H9 (cell line): ENCODE results near the gene NOL9. TPM values are rescaled to one million over a fixed set of nuclear protein-coding genes. Genes with fewer than 3 reads are reported as not detected.
A peak's percentile ranks its signal among the peaks of the same experiment; 100 is the strongest.

Experiments used
- DNase-seq: peaks from one replicate; pipeline ENCODE4 v3.0.0-alpha.2; 2017
- H2AFZ ChIP-seq: one replicate; pipeline ENCODE4 v1.6.1; 2013; ENCODE audit warnings: mild to moderate bottlenecking, low read length, control low read depth, moderate library complexity
- H2AK5ac ChIP-seq: 2 replicates; pipeline ENCODE4 v1.6.1; 2013; ENCODE audit warnings: low read length, control low read depth, mixed read lengths; ENCODE audit not compliant: insufficient read length
- H2BK120ac ChIP-seq: one replicate; pipeline ENCODE4 v1.6.1; 2013; ENCODE audit warnings: low read depth, mild to moderate bottlenecking, low read length, control low read depth, inconsistent platforms; ENCODE audit not compliant: poor library complexity, severe bottlenecking
- H2BK12ac ChIP-seq: 2 replicates; pipeline ENCODE4 v1.6.1; 2013; ENCODE audit warnings: low read length, control low read depth, mixed read lengths, low read depth; ENCODE audit not compliant: insufficient read length
- H2BK15ac ChIP-seq: 2 replicates; pipeline ENCODE4 v1.6.1; 2013; ENCODE audit warnings: low read depth, low read length, control low read depth
- H2BK20ac ChIP-seq: one replicate; pipeline ENCODE4 v1.6.1; 2013; ENCODE audit warnings: low read depth, mild to moderate bottlenecking, low read length, control low read depth, inconsistent platforms; ENCODE audit not compliant: poor library complexity, severe bottlenecking
- H2BK5ac ChIP-seq: 2 replicates; pipeline ENCODE4 v1.6.1; 2013; ENCODE audit warnings: low read length, control low read depth, mixed read lengths; ENCODE audit not compliant: insufficient read length
- H3K14ac ChIP-seq: 2 replicates; pipeline ENCODE4 v1.6.1; 2013; ENCODE audit warnings: low read length, control low read depth; ENCODE audit not compliant: insufficient read depth
- H3K18ac ChIP-seq: 2 replicates; pipeline ENCODE4 v1.6.1; 2013; ENCODE audit warnings: low read depth, mild to moderate bottlenecking, mixed read lengths, low read length, control low read depth; ENCODE audit not compliant: insufficient read length
- H3K23ac ChIP-seq: 2 replicates; pipeline ENCODE4 v1.6.1; 2013; ENCODE audit warnings: low read length, control low read depth, mixed read lengths, low read depth; ENCODE audit not compliant: insufficient read length
- H3K23me2 ChIP-seq: 2 replicates; pipeline ENCODE4 v1.6.1; 2013; ENCODE audit warnings: low read depth, mild to moderate bottlenecking, mixed read lengths, low read length, control low read depth; ENCODE audit not compliant: insufficient read length, poor library complexity, severe bottlenecking
- H3K27ac ChIP-seq: 2 replicates; pipeline ENCODE4 v1.5.1; 2013; ENCODE audit warnings: low read length, control low read depth, mixed read lengths, low read depth; ENCODE audit not compliant: insufficient read length
- H3K27me3 ChIP-seq: 2 replicates; pipeline ENCODE4 v1.6.1; 2013; ENCODE audit warnings: low read length, control low read depth, inconsistent platforms; ENCODE audit not compliant: insufficient read depth
- H3K4ac ChIP-seq: 2 replicates; pipeline ENCODE4 v1.6.1; 2013; ENCODE audit warnings: low read depth, mild to moderate bottlenecking, control low read depth, inconsistent platforms, low read length, moderate library complexity
- H3K4me1 ChIP-seq: 2 replicates; pipeline ENCODE4 v1.6.1; 2013; ENCODE audit warnings: low read length, control low read depth, inconsistent platforms; ENCODE audit not compliant: insufficient read depth
- H3K4me2 ChIP-seq: 2 replicates; pipeline ENCODE4 v1.6.1; 2013; ENCODE audit warnings: low read length, control low read depth, mixed read lengths; ENCODE audit not compliant: insufficient read length, insufficient read depth
- H3K56ac ChIP-seq: 2 replicates; pipeline ENCODE4 v1.6.1; 2013; ENCODE audit warnings: low read depth, mild to moderate bottlenecking, mixed read lengths, low read length, control low read depth; ENCODE audit not compliant: insufficient read length
- H3K79me1 ChIP-seq: 2 replicates; pipeline ENCODE4 v1.6.1; 2013; ENCODE audit warnings: low read depth, mild to moderate bottlenecking, moderate library complexity, low read length, control low read depth, inconsistent platforms; ENCODE audit not compliant: insufficient read depth, poor library complexity, severe bottlenecking
- H3K79me2 ChIP-seq: 2 replicates; pipeline ENCODE4 v1.6.1; 2013; ENCODE audit warnings: low read length, control low read depth, inconsistent platforms; ENCODE audit not compliant: insufficient read depth
- H3K9ac ChIP-seq: 2 replicates; pipeline ENCODE4 v1.6.1; 2013; ENCODE audit warnings: low read length, control low read depth, mixed read lengths; ENCODE audit not compliant: insufficient read length; ENCODE audit errors: extremely low read depth
- H3K9me3 ChIP-seq: one replicate; pipeline ENCODE4 v1.6.1; 2013; ENCODE audit warnings: low read depth, low read length, inconsistent platforms; ENCODE audit not compliant: control insufficient read depth
- H3T11ph ChIP-seq: one replicate; pipeline ENCODE4 v1.6.1; 2013; ENCODE audit warnings: mild to moderate bottlenecking, low read length, control low read depth, inconsistent platforms
- H4K20me1 ChIP-seq: one replicate; pipeline ENCODE4 v1.6.1; 2013; ENCODE audit not compliant: control insufficient read depth, insufficient read length, insufficient read depth
- H4K5ac ChIP-seq: 2 replicates; pipeline ENCODE4 v1.6.1; 2013; ENCODE audit warnings: low read depth, mild to moderate bottlenecking, mixed read lengths, low read length, control low read depth; ENCODE audit not compliant: insufficient read length
- H4K8ac ChIP-seq: replicated peaks from 2 replicates; pipeline ENCODE4 v1.6.1; 2013; ENCODE audit warnings: low read length, control low read depth, mixed read lengths, low read depth; ENCODE audit not compliant: insufficient read length
- H4K91ac ChIP-seq: 2 replicates; pipeline ENCODE4 v1.6.1; 2013; ENCODE audit warnings: low read depth, mild to moderate bottlenecking, moderate library complexity, mixed read lengths, low read length, control low read depth; ENCODE audit not compliant: insufficient read length
- H3K27ac Mint-ChIP-seq, 3 experiments: 2 replicates in 2 of 3; 3 replicates in 1 of 3; pipeline ENCODE4 v1.8.0; 2020 to 2021; ENCODE audit warnings: mixed read lengths in 3 of 3, mild to moderate bottlenecking in 1 of 3, moderate library complexity in 1 of 3
- H3K27me3 Mint-ChIP-seq: 2 replicates; pipeline ENCODE4 v1.8.0; 2021; ENCODE audit warnings: low read depth, mild to moderate bottlenecking, moderate library complexity, mixed read lengths
- H3K36me3 Mint-ChIP-seq, 3 experiments: 2 replicates in 2 of 3; 3 replicates in 1 of 3; pipeline ENCODE4 v1.8.0; 2020 to 2021; ENCODE audit warnings: low read depth in 3 of 3, mixed read lengths in 3 of 3; ENCODE audit not compliant: insufficient read depth in 1 of 3
- H3K4me1 Mint-ChIP-seq, 2 experiments: 2 replicates each; pipeline ENCODE4 v1.8.0; 2020; ENCODE audit warnings: mixed read lengths in 2 of 2
- H3K4me3 Mint-ChIP-seq, 2 experiments: 2 replicates in 1 of 2; 3 replicates in 1 of 2; pipeline ENCODE4 v1.8.0; 2020 to 2021; ENCODE audit warnings: mild to moderate bottlenecking in 2 of 2, mixed read lengths in 2 of 2, moderate library complexity in 1 of 2
- H3K9me3 Mint-ChIP-seq, 2 experiments: 2 replicates in 1 of 2; 3 replicates in 1 of 2; pipeline ENCODE4 v1.8.0; 2020; ENCODE audit warnings: mild to moderate bottlenecking in 2 of 2, mixed read lengths in 2 of 2, moderate library complexity in 1 of 2
- CTCF ChIP-seq: fragments of 200-600 bp; sonication (generic); conservative IDR thresholded peaks from 3 replicates; pipeline ENCODE4 v1.8.0; 2021; ENCODE audit warnings: antibody characterized with exemption, mild to moderate bottlenecking
- WGBS: extraction: QIAGEN DNeasy Blood & Tissue Kit; methylation state at CpG from one replicate; pipeline ENCODE4 v1.1.7; 2013; ENCODE audit warnings: missing lambda C conversion rate, low lambda C conversion rate, mixed read lengths; ENCODE audit not compliant: insufficient read length; ENCODE audit errors: extremely low coverage; 5-methylcytosine and 5-hydroxymethylcytosine counted together
- total RNA-seq: library from RNA; stranded (reverse); gene quantifications from 2 replicates; pipeline ENCODE4 v1.2.1, GENCODE V29; 2021

NOL9 gene
- total RNA-seq, 1 experiment from 2014 or later = 50.4 TPM

DNA sequence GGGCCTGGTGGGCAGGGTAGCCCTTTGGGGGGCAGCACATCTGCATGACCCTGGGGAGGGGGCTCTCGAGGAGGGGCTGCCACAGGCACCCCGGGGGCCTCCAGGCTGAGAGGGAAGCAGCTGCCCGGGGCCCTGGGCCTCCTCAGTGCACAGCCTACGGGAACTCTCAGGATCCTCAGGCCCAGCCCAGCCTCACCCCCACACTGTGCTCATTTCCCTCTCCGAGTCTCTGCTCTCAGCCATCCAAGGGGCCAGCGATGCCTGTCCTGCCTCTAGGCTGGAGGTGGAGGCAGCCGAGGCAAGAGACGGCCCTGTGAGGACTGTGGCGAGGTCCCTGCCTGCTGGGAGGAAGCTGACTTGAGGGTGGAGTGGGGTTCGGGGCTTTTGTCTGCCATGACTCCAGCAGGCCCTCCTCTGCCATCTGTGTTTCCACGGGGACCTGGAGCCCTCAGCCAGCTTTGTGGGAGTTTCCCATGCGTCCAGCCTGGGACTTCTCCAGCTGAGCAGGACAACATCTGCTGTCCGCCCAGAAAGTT, 55.7 kb downstream of the NOL9 start:
- H2BK120ac ChIP-seq = no peak overlapping the region
- H3K27ac Mint-ChIP-seq = no peak overlapping the region
- no peak for DNase-seq
- H3K4me2 ChIP-seq = no peak overlapping the region
- no peak overlapping the region for H4K8ac ChIP-seq
- no peak overlapping the region for H3K56ac ChIP-seq
- H3T11ph ChIP-seq = no peak overlapping the region
- H3K14ac ChIP-seq = no peak overlapping the region
- TF ChIP-seq CTCF = no peak
- peaks cover 9% of the 10 kb centered on the region for H3K23me2 ChIP-seq
- H2AFZ ChIP-seq = no peak overlapping the region
- H2BK15ac ChIP-seq = no peak overlapping the region
- no peaks in the 10 kb centered on the region for H3K9me3 Mint-ChIP-seq
- H3K79me1 ChIP-seq = no peaks in the 10 kb centered on the region
- WGBS = no CpG with 5 or more reads among the region's 13 CpGs
- no peak overlapping the region for H2AK5ac ChIP-seq
- no peak overlapping the region for H3K4ac ChIP-seq
- H3K27me3 Mint-ChIP-seq = peaks cover 38% of the 10 kb centered on the region
- H3K23ac ChIP-seq = no peak overlapping the region
- no peaks in the 10 kb centered on the region for H3K9me3 ChIP-seq
- H2BK5ac ChIP-seq = no peak overlapping the region
- H3K4me1 Mint-ChIP-seq = peaks cover 18 to 19% of the 10 kb centered on the region in 2 experiments
- peaks cover 4% of the 10 kb centered on the region; the same call in 1 of the 2 replicates for H3K4me1 ChIP-seq
- H3K79me2 ChIP-seq = no peaks in the 10 kb centered on the region
- no peak overlapping the region for H3K18ac ChIP-seq
- H3K4me3 Mint-ChIP-seq = peak overlapping the region in 1 of 2 experiments; percentile 25; a peak in 1 of 5 replicates
- no peak overlapping the region for H2BK12ac ChIP-seq
- no peak overlapping the region for H2BK20ac ChIP-seq
- H3K36me3 Mint-ChIP-seq = peaks cover 0 to 4% (median 0%) of the 10 kb centered on the region in 3 experiments; a peak in 2 of 7 replicates
- no peaks in the 10 kb centered on the region for H4K20me1 ChIP-seq
- H3K27me3 ChIP-seq = no peaks in the 10 kb centered on the region
- no peak overlapping the region for H3K27ac ChIP-seq
- no peak overlapping the region for H4K91ac ChIP-seq
- no peak overlapping the region for H3K9ac ChIP-seq
- H4K5ac ChIP-seq = no peak overlapping the region
